GM19328 (cell line): ENCODE results near the gene LRRC8D.

Source experiments
- ATAC-seq: cut with Tn5 transposase; IDR thresholded peaks from one replicate; pipeline ENCODE4 v1.9.1; 2021; ENCODE audit warnings: mild to moderate bottlenecking, moderate library complexity; ENCODE audit not compliant: unreplicated experiment

Gene LRRC8D

GRCh38 chr1:89890085-89890752 lies 69.4 kb downstream of the LRRC8D start:
- no peak for ATAC-seq

- ATAC-seq = no peak
Measured at GRCh38 chr1:89892816-89893215, 72.0 kb downstream of the LRRC8D start.

- ATAC-seq = no peak
Measured at GRCh38 chr1:89894210-89895201, 73.7 kb downstream of the LRRC8D start.

GRCh38 chr1:89896105-89896942 lies 75.5 kb downstream of the LRRC8D start:
- ATAC-seq = no peak

- no peak for ATAC-seq
Measured at GRCh38 chr1:89897347-89898133, 76.7 kb downstream of the LRRC8D start.

GRCh38 chr1:89898150-89898549 lies 77.3 kb downstream of the LRRC8D start:
- ATAC-seq = no peak

GRCh38 chr1:89898695-89899470 lies 78.1 kb downstream of the LRRC8D start:
- ATAC-seq = no peak

GRCh38 chr1:89900323-89900722 lies 79.5 kb downstream of the LRRC8D start:
- no peak for ATAC-seq

- no peak for ATAC-seq
Measured at GRCh38 chr1:89900791-89901708, 80.2 kb downstream of the LRRC8D start.

- ATAC-seq = no peak
Measured at GRCh38 chr1:89901957-89902669, 81.3 kb downstream of the LRRC8D start.

GRCh38 chr1:89903550-89903949 lies 82.7 kb downstream of the LRRC8D start:
- no peak for ATAC-seq

- no peak for ATAC-seq
Measured at GRCh38 chr1:89904219-89904980, 83.6 kb downstream of the LRRC8D start.

GRCh38 chr1:89905395-89906058 lies 84.7 kb downstream of the LRRC8D start:
- ATAC-seq = no peak

GRCh38 chr1:89906088-89906487 lies 85.3 kb downstream of the LRRC8D start:
- no peak for ATAC-seq

- no peak for ATAC-seq
Measured at GRCh38 chr1:89907727-89908212, 86.9 kb downstream of the LRRC8D start.

- ATAC-seq = no peak
Measured at GRCh38 chr1:89908273-89908671, 87.4 kb downstream of the LRRC8D start.
